ENCODE measurements around the gene STARD8.

The STARD8 gene

GRCh38 chrX:68753218-68753617, 105.8 kb downstream of the STARD8 start:
- no peak for DNase-seq (ENCODE audit: low read depth)

- DNase-seq (ENCODE audit: low read depth), result no peak
Measured at GRCh38 chrX:68754406-68754805, 106.9 kb downstream of the STARD8 start.

- no peak for DNase-seq (ENCODE audit: low read depth)
Measured at GRCh38 chrX:68755616-68756125, 108.2 kb downstream of the STARD8 start.

GRCh38 chrX:68757331-68757730, 109.9 kb downstream of the STARD8 start:
- DNase-seq (ENCODE audit: low read depth), result no peak

GRCh38 chrX:68757731-68758130, 110.3 kb downstream of the STARD8 start:
- no peak for DNase-seq (ENCODE audit: low read depth)

GRCh38 chrX:68758671-68759070, 111.2 kb downstream of the STARD8 start:
- DNase-seq (ENCODE audit: low read depth), result no peak

- no peak for DNase-seq (ENCODE audit: low read depth)
Measured at GRCh38 chrX:68761086-68761485, 113.6 kb downstream of the STARD8 start.

GRCh38 chrX:68762766-68763165, 115.3 kb downstream of the STARD8 start:
- no peak for DNase-seq (ENCODE audit: low read depth)

GRCh38 chrX:68763481-68763880, 116.0 kb downstream of the STARD8 start:
- DNase-seq (ENCODE audit: low read depth), result no peak
